ENCODE data around the gene KDM4B. TPM values are rescaled to one million over a fixed set of nuclear protein-coding genes. Genes with fewer than 3 reads are reported as not detected.
"Not testable (repeated sequence)": the region's sequence is repeated elsewhere in the genome, so short reads cannot be mapped to it uniquely, and the experiment has no call there.

The KDM4B gene
- total RNA-seq, 1 donor from 2014 or later = 24.5 TPM

- FAIRE-seq = no peak
- no peak for DNase-seq (ENCODE audit: low spot score in 2 of 2)
Measured at GRCh38 chr19:5006821-5007220, 37.9 kb downstream of the KDM4B start.

DNA sequence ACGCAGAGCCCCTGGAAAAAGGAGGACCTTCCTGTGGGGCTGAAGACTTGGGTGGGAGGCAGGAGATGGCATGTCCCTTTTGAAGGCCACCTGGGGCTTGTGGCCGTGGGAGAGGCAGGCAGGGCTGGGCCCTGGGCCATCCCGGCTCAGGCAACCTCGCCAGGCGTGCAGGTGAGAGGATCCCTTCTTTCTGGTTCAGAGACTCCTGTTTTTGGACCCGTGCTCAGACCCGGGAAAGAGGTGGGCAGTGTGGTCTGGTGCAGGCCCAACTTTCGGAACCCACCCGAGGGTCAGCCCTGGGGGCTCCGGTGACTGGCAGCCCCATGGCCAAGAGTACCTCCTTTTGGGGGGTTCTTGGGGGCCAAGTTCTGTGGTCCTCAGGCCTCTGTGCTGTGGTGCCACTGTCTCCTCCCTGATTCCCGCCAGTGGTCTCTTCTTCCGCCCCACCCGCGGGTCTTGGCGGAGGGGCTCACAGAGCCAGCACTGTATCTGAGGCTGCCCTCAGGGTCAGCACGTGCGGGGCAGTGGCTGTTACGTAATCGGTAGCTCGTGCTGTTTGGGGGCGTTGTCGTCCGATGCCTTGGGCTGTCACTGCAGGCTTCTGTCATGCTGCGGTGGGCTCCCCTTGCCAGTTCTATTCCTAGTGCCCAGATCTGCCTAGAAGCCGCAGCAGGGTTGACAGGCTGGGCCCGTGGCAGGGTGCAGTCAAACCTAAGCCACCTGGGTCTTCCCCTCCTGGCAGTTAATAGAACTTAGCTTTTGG, 42.7 kb downstream of the KDM4B start:
- DNase-seq (ENCODE audit: low spot score in 2 of 2) (no peak), FAIRE-seq (no peak)

GRCh38 chr19:5012688-5013457, 44.0 kb downstream of the KDM4B start:
- DNase-seq (ENCODE audit: low spot score in 2 of 2) (no peak), FAIRE-seq (no peak)

DNA sequence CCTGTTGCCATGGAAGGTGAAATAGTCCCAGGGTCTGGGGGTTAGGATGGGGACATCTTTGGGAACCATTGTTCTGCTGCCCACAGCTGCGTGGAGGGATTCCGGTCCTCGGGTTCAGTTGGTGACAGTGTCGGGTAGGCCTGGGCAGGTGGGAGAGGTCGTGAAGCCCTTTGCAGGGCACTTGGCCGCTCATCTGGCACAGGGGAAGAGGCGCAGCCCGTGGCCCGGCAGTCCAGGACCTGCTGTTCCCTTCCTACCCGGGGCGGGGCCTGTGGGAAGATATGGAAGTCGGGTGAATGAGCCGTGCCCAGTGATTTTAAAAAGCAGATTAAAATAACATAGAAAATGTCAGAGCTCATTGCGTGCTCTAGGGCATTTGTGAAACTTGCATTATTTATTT, 44.8 kb downstream of the KDM4B start:
- no peak for FAIRE-seq
- DNase-seq (ENCODE audit: low spot score in 2 of 2) = no peak

- FAIRE-seq = no peak
Measured at GRCh38 chr19:5014941-5015340, 46.0 kb downstream of the KDM4B start.

GRCh38 chr19:5016268-5016667, 47.4 kb downstream of the KDM4B start:
- FAIRE-seq (no peak), DNase-seq (ENCODE audit: low spot score in 2 of 2) (no peak)

More at GRCh38 chr19:5014941-5015340, 46.0 kb downstream of the KDM4B start:
- no peak for DNase-seq (ENCODE audit: low spot score in 2 of 2)

DNA sequence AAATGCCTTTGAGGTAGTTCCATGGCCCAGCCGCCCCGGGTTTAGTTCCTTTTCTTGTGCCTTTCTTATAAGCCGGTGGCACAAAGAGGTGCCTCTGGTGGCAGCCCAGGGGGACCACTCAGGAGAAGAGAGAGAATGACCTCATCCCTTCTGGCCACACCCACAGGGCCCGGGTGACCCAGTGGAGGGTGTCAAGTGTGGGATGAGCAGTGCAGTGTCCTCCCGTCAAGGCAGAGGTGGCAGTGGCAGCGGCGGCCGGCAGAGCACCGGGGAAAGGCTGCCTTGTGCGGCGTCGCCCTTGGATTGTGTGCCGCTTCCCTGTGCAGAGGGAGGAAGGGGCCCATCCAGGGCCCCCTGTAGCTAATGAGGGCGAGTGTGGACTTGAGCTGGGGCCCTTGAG, 47.9 kb downstream of the KDM4B start:
- FAIRE-seq = no peak
- DNase-seq (ENCODE audit: low spot score in 2 of 2) = no peak

GRCh38 chr19:5017235-5017634, 48.3 kb downstream of the KDM4B start:
- DNase-seq (ENCODE audit: low spot score in 2 of 2) (no peak), FAIRE-seq (no peak)

GRCh38 chr19:5018224-5019015, 49.5 kb downstream of the KDM4B start:
- no peak for FAIRE-seq
- DNase-seq (ENCODE audit: low spot score in 2 of 2) = no peak

DNA sequence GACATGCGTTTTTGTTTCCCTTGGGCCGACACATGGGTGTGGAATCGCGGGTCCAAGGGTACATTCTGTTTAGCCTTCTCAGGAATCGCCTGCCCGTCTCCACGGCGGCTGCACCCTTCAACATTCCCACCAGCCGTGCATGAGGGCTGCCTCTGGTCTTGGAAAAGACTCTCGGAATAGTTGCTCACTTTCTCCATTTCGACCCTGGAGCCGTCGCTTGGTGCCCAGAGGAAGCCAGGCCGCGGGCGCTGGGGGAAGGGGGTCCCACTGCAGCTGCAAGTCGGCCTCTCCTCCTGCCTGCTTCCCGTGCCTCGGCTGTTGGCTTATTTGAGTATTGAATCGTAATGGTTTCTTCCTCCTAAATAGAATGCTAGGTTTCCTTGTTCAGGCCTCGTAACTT, 51.5 kb downstream of the KDM4B start:
- DNase-seq (ENCODE audit: low spot score in 2 of 2) (no peak), FAIRE-seq (no peak)

GRCh38 chr19:5021046-5021445, 52.1 kb downstream of the KDM4B start:
- DNase-seq (ENCODE audit: low spot score in 2 of 2) (no peak), FAIRE-seq (no peak)

- DNase-seq (ENCODE audit: low spot score in 2 of 2) = no peak
- no peak for FAIRE-seq
Measured at GRCh38 chr19:5022066-5022860, 53.4 kb downstream of the KDM4B start.

DNA sequence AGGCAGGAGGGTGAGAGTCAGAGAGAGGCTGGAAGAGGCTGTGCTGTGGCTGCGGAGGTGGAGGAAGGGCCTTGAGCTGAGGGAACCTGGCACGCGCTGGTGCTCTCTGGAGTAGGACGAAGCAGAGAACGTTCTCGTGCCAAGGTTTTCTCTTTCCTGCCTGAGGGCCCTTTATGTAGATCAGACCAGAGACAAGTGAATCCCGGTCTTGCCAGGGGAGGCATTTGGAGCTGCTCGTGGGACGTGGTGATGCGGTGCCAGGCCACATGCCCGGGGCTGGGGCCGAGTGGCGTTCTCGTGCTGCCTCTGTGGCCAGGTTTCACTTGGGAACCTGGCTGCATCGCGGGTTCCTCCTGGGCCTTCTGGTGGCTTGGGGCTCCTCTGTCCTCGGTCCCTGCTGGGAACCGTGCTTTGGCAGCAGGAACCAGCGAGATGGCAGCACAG, 54.2 kb downstream of the KDM4B start:
- FAIRE-seq = no peak

DNA sequence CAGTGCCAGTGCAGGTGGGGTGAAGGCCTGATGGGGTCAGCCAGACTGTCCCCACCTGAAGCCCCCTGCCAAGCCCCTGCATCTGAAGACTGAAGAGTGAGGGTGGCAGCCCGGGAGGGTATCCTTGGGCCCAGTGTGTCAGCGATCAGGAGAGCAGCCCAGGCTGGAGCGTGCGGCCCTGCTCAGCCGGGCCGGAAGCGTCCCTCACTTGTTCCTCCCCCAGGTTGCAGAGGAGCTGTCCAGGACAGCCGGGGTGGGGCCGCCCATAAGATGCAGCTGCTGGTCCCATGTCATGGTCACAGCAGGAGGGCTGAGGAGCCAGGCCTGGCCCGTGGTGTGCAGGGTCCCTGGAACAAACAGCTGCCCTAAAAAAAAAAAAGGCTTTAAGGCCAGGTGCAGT, 55.4 kb downstream of the KDM4B start:
- no peak for DNase-seq (ENCODE audit: low spot score in 2 of 2)
- FAIRE-seq = no peak

More for the DNA sequence above, 54.2 kb downstream of the KDM4B start:
- DNase-seq (ENCODE audit: low spot score in 2 of 2) = no peak

DNA sequence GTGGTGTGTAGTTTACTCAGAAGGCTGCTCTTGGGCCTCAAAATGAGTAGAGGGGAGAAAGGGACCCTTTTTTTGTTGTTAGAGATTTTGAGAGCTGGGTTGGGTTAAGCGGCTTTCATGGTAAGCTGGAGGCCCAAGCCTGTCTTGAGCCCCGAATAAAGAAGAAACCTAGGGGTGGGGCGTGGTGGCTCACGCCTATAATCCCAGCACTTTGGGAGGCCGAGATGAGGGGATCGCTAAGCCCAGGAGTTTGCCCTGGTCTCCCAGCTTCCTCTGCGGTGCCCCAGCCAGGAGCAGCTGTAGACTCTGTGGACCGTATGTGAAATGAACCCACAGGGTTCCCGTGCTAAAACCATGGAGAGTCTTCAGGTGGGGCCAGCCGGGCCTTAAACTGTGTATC, 56.1 kb downstream of the KDM4B start:
- FAIRE-seq = no peak

GRCh38 chr19:5026706-5027273, 57.9 kb downstream of the KDM4B start:
- no peak for DNase-seq (ENCODE audit: low spot score in 2 of 2)
- no peak for FAIRE-seq

More for the DNA sequence above, 56.1 kb downstream of the KDM4B start:
- DNase-seq (ENCODE audit: low spot score in 2 of 2) = no peak

GRCh38 chr19:5028229-5028886, 59.4 kb downstream of the KDM4B start:
- DNase-seq (ENCODE audit: low spot score in 2 of 2) = no peak
- FAIRE-seq = no peak

GRCh38 chr19:5029596-5029995, 60.7 kb downstream of the KDM4B start:
- FAIRE-seq; DNase-seq (ENCODE audit: low spot score in 2 of 2): not testable (repeated sequence)

- DNase-seq (ENCODE audit: low spot score in 2 of 2) = no peak
- FAIRE-seq = no peak
Measured at GRCh38 chr19:5030136-5030820, 61.4 kb downstream of the KDM4B start.

Measured in frontal cortex (tissue), 4 donors.